GM13976 (cell line): ENCODE measurements around the gene ADCY2.
A peak's percentile ranks its signal among the peaks of the same experiment; 100 is the strongest.

ENCODE experiments used
- DNase-seq: peaks from one replicate; pipeline ENCODE4 v3.0.0; 2012; ENCODE audit warnings: low spot score
- CTCF ChIP-seq: IDR thresholded peaks from 2 replicates; pipeline ENCODE4 v1.5.1; 2012; ENCODE audit warnings: borderline replicate concordance, mild to moderate bottlenecking; ENCODE audit not compliant: insufficient read depth; ENCODE audit errors: extremely low read depth, missing control alignments, control extremely low read depth
- in situ Hi-C: fragments of 300-500 bp; cut with MboI; formaldehyde crosslinking; loops from one replicate; pipeline ENCODE4 v1.12.0; 2022; ENCODE audit warnings: low sequenced_read_pairs, mixed read lengths, inconsistent platforms; ENCODE audit not compliant: unreplicated experiment

ADCY2 gene

GRCh38 chr5:7755958-7756357 lies 360.0 kb downstream of the ADCY2 start:
- no peak for TF ChIP-seq CTCF
- in situ Hi-C loops, result no loop called here
- DNase-seq, result no peak

GRCh38 chr5:7756453-7756852 lies 360.5 kb downstream of the ADCY2 start:
- in situ Hi-C loops, result no loop called here
- no peak for DNase-seq

GRCh38 chr5:7759257-7759871 lies 363.4 kb downstream of the ADCY2 start:
- in situ Hi-C loops, result no loop called here
- DNase-seq, result no peak
- no peak for TF ChIP-seq CTCF

More at GRCh38 chr5:7756453-7756852, 360.5 kb downstream of the ADCY2 start:
- TF ChIP-seq CTCF, result no peak

GRCh38 chr5:7759951-7760580 lies 364.1 kb downstream of the ADCY2 start:
- no peak for DNase-seq
- in situ Hi-C loops, result no loop called here
- TF ChIP-seq CTCF, result no peak

- in situ Hi-C loops, result no loop called here
- peak; percentile 20 for TF ChIP-seq CTCF
- peak; percentile 37 for DNase-seq
Measured at GRCh38 chr5:7762267-7762666, 366.3 kb downstream of the ADCY2 start.

GRCh38 chr5:7763621-7764072 lies 367.7 kb downstream of the ADCY2 start:
- DNase-seq, result no peak
- TF ChIP-seq CTCF, result no peak
- in situ Hi-C loops, result no loop called here
